CD14-positive monocyte (primary cell): Measurements from ENCODE around the gene POLR2L. TPM values are rescaled to one million over a fixed set of nuclear protein-coding genes. Genes with fewer than 3 reads are reported as not detected.
A peak's percentile ranks its signal among the peaks of the same experiment; 100 is the strongest.

Experiments used
- DNase-seq, 3 donors: peaks; one replicate each; pipeline ENCODE4 v3.0.0-alpha.2; 2011 to 2022
- H2AFZ ChIP-seq: 2 replicates; pipeline ENCODE4 v1.6.0; 2012; ENCODE audit warnings: mild to moderate bottlenecking, low read depth, low read length, inconsistent platforms; ENCODE audit not compliant: insufficient read depth, poor library complexity, severe bottlenecking
- H3K27ac ChIP-seq, 2 donors: 1 replicate in 1 of 2; 2 replicates in 1 of 2; pipeline ENCODE4 v1.5.1; 2012 to 2013; ENCODE audit warnings: low read length in 2 of 2, control low read depth in 1 of 2, inconsistent platforms in 1 of 2, low read depth in 1 of 2, mild to moderate bottlenecking in 1 of 2
- H3K27me3 ChIP-seq, 2 donors: one replicate each; pipeline versions ENCODE4 v1.6.0 to v1.6.1; 2011 to 2013; ENCODE audit warnings: low read length in 2 of 2; ENCODE audit not compliant: control insufficient read depth in 2 of 2, insufficient read depth in 2 of 2
- H3K36me3 ChIP-seq, 2 donors: replicated peaks in 1 of 2; 1 replicate in 1 of 2; 2 replicates in 1 of 2; pipeline versions ENCODE4 v1.5.1 to v1.6.1; 2012 to 2013; ENCODE audit warnings: low read length in 2 of 2, control low read depth in 1 of 2, inconsistent platforms in 1 of 2, mild to moderate bottlenecking in 1 of 2; ENCODE audit not compliant: insufficient read depth in 2 of 2, control insufficient read depth in 1 of 2
- H3K4me1 ChIP-seq, 2 donors: 1 replicate in 1 of 2; 2 replicates in 1 of 2; pipeline versions ENCODE4 v1.5.1 to v1.6.1; 2012 to 2013; ENCODE audit warnings: low read length in 2 of 2, control low read depth in 1 of 2, inconsistent platforms in 1 of 2, mild to moderate bottlenecking in 1 of 2, moderate library complexity in 1 of 2; ENCODE audit not compliant: insufficient read depth in 2 of 2, control insufficient read depth in 1 of 2
- H3K4me2 ChIP-seq: replicated peaks from 2 replicates; pipeline ENCODE3; 2012; ENCODE audit warnings: low read length, moderate library complexity, mild to moderate bottlenecking; ENCODE audit not compliant: poor library complexity, severe bottlenecking; ENCODE audit errors: extremely low read depth
- H3K4me3 ChIP-seq, 3 experiments: fragments of 200-600 bp in 1 of 3; sonication (generic) in 1 of 3; replicated peaks in 1 of 3; 1 replicate in 2 of 3; 2 replicates in 1 of 3; pipeline ENCODE4 v1.5.1; 2011 to 2013; ENCODE audit warnings: low read length in 3 of 3, mild to moderate bottlenecking in 3 of 3, control low read depth in 2 of 3, low read depth in 2 of 3, inconsistent platforms in 1 of 3, moderate library complexity in 1 of 3
- H3K79me2 ChIP-seq: 2 replicates; pipeline ENCODE4 v1.6.0; 2012; ENCODE audit warnings: mild to moderate bottlenecking, control low read depth, inconsistent platforms, low read length, moderate library complexity; ENCODE audit not compliant: insufficient read depth
- H3K9ac ChIP-seq: 2 replicates; pipeline ENCODE4 v1.6.0; 2017; ENCODE audit warnings: low read length, mild to moderate bottlenecking; ENCODE audit not compliant: insufficient read depth, poor library complexity, severe bottlenecking
- H3K9me3 ChIP-seq, 2 donors: replicated peaks in 1 of 2; 1 replicate in 1 of 2; 2 replicates in 1 of 2; pipeline versions ENCODE4 v1.5.1 to v1.6.1; 2012 to 2013; ENCODE audit warnings: low read length in 2 of 2, control low read depth in 1 of 2; ENCODE audit not compliant: control insufficient read depth in 1 of 2, insufficient read depth in 1 of 2
- H4K20me1 ChIP-seq: 2 replicates; pipeline ENCODE4 v1.6.0; 2012; ENCODE audit warnings: mild to moderate bottlenecking, low read length, control low read depth, moderate library complexity; ENCODE audit not compliant: insufficient read depth
- H3K27ac Mint-ChIP-seq, 7 donors: one replicate each; pipeline ENCODE4 v1.8.0; 2020; ENCODE audit warnings: mild to moderate bottlenecking in 7 of 7, mixed read lengths in 7 of 7, moderate library complexity in 6 of 7, inconsistent platforms in 2 of 7
- H3K27me3 Mint-ChIP-seq, 3 donors: one replicate each; pipeline ENCODE4 v1.8.0; 2021 to 2022; ENCODE audit warnings: low read depth in 3 of 3, mild to moderate bottlenecking in 3 of 3, mixed read lengths in 3 of 3, moderate library complexity in 3 of 3, inconsistent platforms in 1 of 3
- H3K36me3 Mint-ChIP-seq, 2 donors: one replicate each; pipeline ENCODE4 v1.8.0; 2020; ENCODE audit warnings: mixed read lengths in 2 of 2, inconsistent platforms in 1 of 2, mild to moderate bottlenecking in 1 of 2
- H3K4me1 Mint-ChIP-seq: one replicate; pipeline ENCODE4 v1.8.0; 2020; ENCODE audit warnings: mild to moderate bottlenecking, mixed read lengths
- H3K4me3 Mint-ChIP-seq, 2 donors: one replicate each; pipeline ENCODE4 v1.8.0; 2020; ENCODE audit warnings: mild to moderate bottlenecking in 2 of 2, mixed read lengths in 2 of 2, moderate library complexity in 1 of 2
- H3K9me3 Mint-ChIP-seq, 7 donors: one replicate each; pipeline ENCODE4 v1.8.0; 2020 to 2022; ENCODE audit warnings: mixed read lengths in 7 of 7, mild to moderate bottlenecking in 6 of 7, moderate library complexity in 6 of 7, inconsistent platforms in 2 of 7
- WGBS: methylation state at CpG from one replicate; pipeline ENCODE4 v1.1.5; 2013; ENCODE audit warnings: missing lambda C conversion rate; ENCODE audit not compliant: insufficient coverage; 5-methylcytosine and 5-hydroxymethylcytosine counted together
- intact Hi-C, 2 donors: fragments of 100-400 bp; cut with micrococcal nuclease; formaldehyde crosslinking; loops; one replicate each; pipeline versions ENCODE4 v1.15.0 to v1.15.1; 2023
- polyA plus RNA-seq, 3 donors: library from polyadenylated mRNA; depleted of rRNA in 1 of 3; unstranded in 2 of 3; stranded (reverse) in 1 of 3; fragments of 300-500 nt in 2 of 3; fragments of >200 nt in 1 of 3; fragmentation: Illumina TruSeq in 2 of 3; gene quantifications; 1 replicate in 2 of 3; 2 replicates in 1 of 3; pipeline ENCODE4 v1.2.3, GENCODE V29; 2012 to 2021
- TF ChIP-seq, protein P1 (sequence below): fragments of 200-600 bp; IDR thresholded peaks from one replicate; pipeline ENCODE4 v1.8.0; 2022; ENCODE audit warnings: antibody characterized with exemption, mild to moderate bottlenecking

The POLR2L gene
- polyA plus RNA-seq, 3 donors = 93.9 to 133 (median 110) TPM

GRCh38 chr11:883527-883926, 41.2 kb upstream of the POLR2L start:
- H4K20me1 ChIP-seq = no peaks in the 10 kb centered on the region
- H2AFZ ChIP-seq = no peak overlapping the region
- no peaks in the 10 kb centered on the region for H3K9me3 Mint-ChIP-seq
- TF ChIP-seq, protein P1, sequence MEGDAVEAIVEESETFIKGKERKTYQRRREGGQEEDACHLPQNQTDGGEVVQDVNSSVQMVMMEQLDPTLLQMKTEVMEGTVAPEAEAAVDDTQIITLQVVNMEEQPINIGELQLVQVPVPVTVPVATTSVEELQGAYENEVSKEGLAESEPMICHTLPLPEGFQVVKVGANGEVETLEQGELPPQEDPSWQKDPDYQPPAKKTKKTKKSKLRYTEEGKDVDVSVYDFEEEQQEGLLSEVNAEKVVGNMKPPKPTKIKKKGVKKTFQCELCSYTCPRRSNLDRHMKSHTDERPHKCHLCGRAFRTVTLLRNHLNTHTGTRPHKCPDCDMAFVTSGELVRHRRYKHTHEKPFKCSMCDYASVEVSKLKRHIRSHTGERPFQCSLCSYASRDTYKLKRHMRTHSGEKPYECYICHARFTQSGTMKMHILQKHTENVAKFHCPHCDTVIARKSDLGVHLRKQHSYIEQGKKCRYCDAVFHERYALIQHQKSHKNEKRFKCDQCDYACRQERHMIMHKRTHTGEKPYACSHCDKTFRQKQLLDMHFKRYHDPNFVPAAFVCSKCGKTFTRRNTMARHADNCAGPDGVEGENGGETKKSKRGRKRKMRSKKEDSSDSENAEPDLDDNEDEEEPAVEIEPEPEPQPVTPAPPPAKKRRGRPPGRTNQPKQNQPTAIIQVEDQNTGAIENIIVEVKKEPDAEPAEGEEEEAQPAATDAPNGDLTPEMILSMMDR = no peak
- H3K79me2 ChIP-seq = no peaks in the 10 kb centered on the region
- no peak overlapping the region for H3K4me3 Mint-ChIP-seq
- WGBS = 89% methylated on average over 9 of the region's 10 CpGs
- H3K9me3 ChIP-seq = no peaks in the 10 kb centered on the region
- H3K9ac ChIP-seq = no peak overlapping the region
- H3K4me3 ChIP-seq = no peak overlapping the region
- H3K27me3 Mint-ChIP-seq = peaks cover 0 to 4% (median 0%) of the 10 kb centered on the region in 3 donors
- no peaks in the 10 kb centered on the region for H3K27me3 ChIP-seq
- peak overlapping the region in 1 of 7 donors; percentile 44 for H3K27ac Mint-ChIP-seq
- no peaks in the 10 kb centered on the region for H3K4me1 ChIP-seq
- H3K4me1 Mint-ChIP-seq = no peaks in the 10 kb centered on the region
- no peak overlapping the region for H3K27ac ChIP-seq
- H3K36me3 Mint-ChIP-seq = peaks cover 36 to 63% of the 10 kb centered on the region in 2 donors
- intact Hi-C loops = no loop called here
- peaks cover 7 to 43% of the 10 kb centered on the region in 2 donors for H3K36me3 ChIP-seq
- no peak overlapping the region for H3K4me2 ChIP-seq
- no peak for DNase-seq

DNA sequence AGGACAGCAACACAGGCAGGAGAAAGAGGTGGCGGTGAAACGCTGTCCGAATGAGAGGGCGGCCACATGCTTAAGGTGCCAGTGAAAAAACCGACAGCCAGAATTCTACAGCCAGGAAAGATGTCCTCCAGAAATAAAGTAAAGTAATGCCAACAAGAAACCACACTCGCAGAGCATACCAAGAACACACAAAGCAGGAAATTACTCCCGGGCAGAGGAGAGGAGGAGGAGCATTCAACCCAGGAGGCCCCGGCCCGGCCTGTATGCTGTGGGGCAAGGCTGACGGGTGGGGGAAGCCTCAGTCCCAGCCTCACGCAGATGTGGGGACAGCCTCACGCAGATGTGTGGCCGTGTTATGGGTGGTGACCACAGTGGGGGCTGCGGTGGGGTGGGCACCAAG, 40.3 kb upstream of the POLR2L start:
- H3K27ac Mint-ChIP-seq = no peak overlapping the region
- intact Hi-C loops = no loop called here
- H3K36me3 ChIP-seq = peaks cover 7 to 36% of the 10 kb centered on the region in 2 donors
- H3K27me3 Mint-ChIP-seq = peaks cover 0 to 5% (median 0%) of the 10 kb centered on the region in 3 donors
- no peak overlapping the region for H3K9ac ChIP-seq
- no peaks in the 10 kb centered on the region for H4K20me1 ChIP-seq
- TF ChIP-seq, protein P1 = no peak
- peaks cover 34 to 63% of the 10 kb centered on the region in 2 donors for H3K36me3 Mint-ChIP-seq
- H3K27ac ChIP-seq = no peak overlapping the region
- no peak overlapping the region for H3K4me3 ChIP-seq
- H3K9me3 Mint-ChIP-seq = peaks cover 0 to 2% (median 0%) of the 10 kb centered on the region in 7 donors
- H3K4me1 Mint-ChIP-seq = no peaks in the 10 kb centered on the region
- 63% methylated on average over 8 of the region's 14 CpGs for WGBS
- DNase-seq = no peak
- no peak overlapping the region for H3K4me3 Mint-ChIP-seq
- no peaks in the 10 kb centered on the region for H3K79me2 ChIP-seq
- H3K9me3 ChIP-seq = no peaks in the 10 kb centered on the region
- no peak overlapping the region for H3K4me2 ChIP-seq
- H3K4me1 ChIP-seq = no peaks in the 10 kb centered on the region
- no peak overlapping the region for H2AFZ ChIP-seq
- H3K27me3 ChIP-seq = no peaks in the 10 kb centered on the region
